Mesenchymal stem cell (in vitro differentiated cells and primary cell): ENCODE results near the gene FOXO6.

ENCODE experiments used
- DNase-seq: peaks from one replicate; pipeline ENCODE4 v3.0.0-alpha.2; 2013
- H2AFZ ChIP-seq: one replicate; pipeline ENCODE4 v1.6.1; 2013; ENCODE audit warnings: low read depth, mild to moderate bottlenecking, control low read depth, inconsistent platforms, low read length, moderate library complexity
- H2AK5ac ChIP-seq: 2 replicates; pipeline ENCODE4 v1.6.1; 2013; ENCODE audit warnings: low read length, moderate library complexity, mild to moderate bottlenecking, inconsistent platforms; ENCODE audit not compliant: severe bottlenecking
- H2BK120ac ChIP-seq: one replicate; pipeline ENCODE4 v1.6.1; 2013; ENCODE audit warnings: low read depth, mild to moderate bottlenecking, inconsistent platforms, low read length, moderate library complexity
- H2BK12ac ChIP-seq, 2 experiments: one replicate each; pipeline ENCODE4 v1.6.1; 2013; ENCODE audit warnings: inconsistent platforms in 2 of 2, low read length in 2 of 2, mild to moderate bottlenecking in 2 of 2, moderate library complexity in 2 of 2, control low read depth in 1 of 2
- H2BK15ac ChIP-seq: one replicate; pipeline ENCODE4 v1.6.1; 2013; ENCODE audit warnings: mild to moderate bottlenecking, low read depth, inconsistent platforms; ENCODE audit not compliant: poor library complexity, severe bottlenecking
- H2BK5ac ChIP-seq: 2 replicates; pipeline ENCODE4 v1.6.1; 2013; ENCODE audit warnings: low read depth, mild to moderate bottlenecking, low read length, control low read depth, inconsistent platforms; ENCODE audit not compliant: poor library complexity, severe bottlenecking
- H3K14ac ChIP-seq, 2 experiments: one replicate each; pipeline ENCODE4 v1.6.1; 2013; ENCODE audit warnings: inconsistent platforms in 2 of 2, low read length in 2 of 2, control low read depth in 1 of 2, mild to moderate bottlenecking in 1 of 2, moderate library complexity in 1 of 2
- H3K18ac ChIP-seq, 2 experiments: one replicate each; pipeline ENCODE4 v1.6.1; 2013; ENCODE audit warnings: inconsistent platforms in 2 of 2, low read length in 2 of 2, control low read depth in 1 of 2, low read depth in 1 of 2, mild to moderate bottlenecking in 1 of 2
- H3K23ac ChIP-seq, 2 experiments: one replicate each; pipeline ENCODE4 v1.6.1; 2013; ENCODE audit warnings: inconsistent platforms in 2 of 2, low read length in 2 of 2, mild to moderate bottlenecking in 2 of 2, moderate library complexity in 2 of 2, control low read depth in 1 of 2
- H3K27ac ChIP-seq: 2 replicates; pipeline ENCODE4 v1.5.1; 2013; ENCODE audit warnings: mild to moderate bottlenecking, moderate library complexity, low read length, control low read depth, inconsistent platforms; ENCODE audit not compliant: poor library complexity, severe bottlenecking
- H3K27me3 ChIP-seq, 2 experiments: 2 replicates each; pipeline versions ENCODE4 v1.6.1 to v1.7.0; 2013; ENCODE audit warnings: low read length in 2 of 2, mild to moderate bottlenecking in 2 of 2, moderate library complexity in 2 of 2, control low read depth in 1 of 2, inconsistent platforms in 1 of 2; ENCODE audit not compliant: control insufficient read depth in 1 of 2, insufficient read depth in 1 of 2
- H3K36me3 ChIP-seq, 2 experiments: 2 replicates each; pipeline versions ENCODE4 v1.6.1 to v1.7.0; 2013; ENCODE audit warnings: low read length in 2 of 2, control low read depth in 1 of 2, inconsistent platforms in 1 of 2, low read depth in 1 of 2, mild to moderate bottlenecking in 1 of 2; ENCODE audit not compliant: insufficient read depth in 2 of 2, control insufficient read depth in 1 of 2
- H3K4ac ChIP-seq, 2 experiments: one replicate each; pipeline ENCODE4 v1.6.1; 2013; ENCODE audit warnings: inconsistent platforms in 2 of 2, low read length in 2 of 2, mild to moderate bottlenecking in 2 of 2, moderate library complexity in 2 of 2, control low read depth in 1 of 2, low read depth in 1 of 2
- H3K4me1 ChIP-seq: 2 replicates; pipeline ENCODE4 v1.6.1; 2013; ENCODE audit warnings: low read depth, low read length, control low read depth; ENCODE audit not compliant: control insufficient read depth, insufficient read depth
- H3K4me2 ChIP-seq: 2 replicates; pipeline ENCODE4 v1.6.1; 2013; ENCODE audit warnings: low read length, mild to moderate bottlenecking, inconsistent platforms; ENCODE audit not compliant: poor library complexity, severe bottlenecking
- H3K4me3 ChIP-seq, 2 experiments: 2 replicates each; pipeline versions ENCODE4 v1.5.1 to v1.7.0; 2013; ENCODE audit warnings: low read length in 2 of 2, mild to moderate bottlenecking in 2 of 2, control low read depth in 1 of 2, low read depth in 1 of 2; ENCODE audit not compliant: insufficient read depth in 1 of 2
- H3K79me1 ChIP-seq: replicated peaks from 2 replicates; pipeline ENCODE4 v1.6.1; 2013; ENCODE audit warnings: mild to moderate bottlenecking, control low read depth, low read length, inconsistent platforms; ENCODE audit not compliant: poor library complexity, severe bottlenecking
- H3K9ac ChIP-seq: 2 replicates; pipeline ENCODE4 v1.7.0; 2013; ENCODE audit warnings: mild to moderate bottlenecking, low read length, moderate library complexity
- H3K9me3 ChIP-seq: 2 replicates; pipeline ENCODE4 v1.7.0; 2013; ENCODE audit warnings: mild to moderate bottlenecking, low read length; ENCODE audit not compliant: control insufficient read depth
- H4K8ac ChIP-seq: one replicate; pipeline ENCODE4 v1.6.1; 2013; ENCODE audit warnings: inconsistent platforms, mild to moderate bottlenecking, low read length, moderate library complexity
- H4K91ac ChIP-seq: one replicate; pipeline ENCODE4 v1.6.1; 2013; ENCODE audit warnings: mild to moderate bottlenecking, low read length, inconsistent platforms
- WGBS: methylation state at CpG from one replicate; pipeline ENCODE4 v1.1.7; 2013; ENCODE audit warnings: mixed read lengths; 5-methylcytosine and 5-hydroxymethylcytosine counted together

FOXO6 gene

GRCh38 chr1:41371630-41372599, 10.7 kb downstream of the FOXO6 start:
- WGBS, result 28% methylated on average over 6 of the region's 7 CpGs
- H3K36me3 ChIP-seq, result no peaks in the 10 kb centered on the region

GRCh38 chr1:41372600-41372993, 11.4 kb downstream of the FOXO6 start:
- Histone ChIP-seq H3K27ac (no peak overlapping the region), H3K4ac (no peak overlapping the region), H4K8ac (no peak overlapping the region), H3K4me1 (peaks cover 13% of the 10 kb centered on the region), H3K27me3 (peaks cover 52 to 77% of the 10 kb centered on the region in 2 experiments), H3K18ac (no peak overlapping the region), H3K4me2 (no peak overlapping the region), H3K36me3 (peaks cover 0 to 4% of the 10 kb centered on the region in 2 experiments), H2BK12ac (no peak overlapping the region), H3K9ac (no peak overlapping the region), H3K79me1 (no peaks in the 10 kb centered on the region), H3K14ac (no peak overlapping the region), H2AK5ac (no peak overlapping the region), H3K4me3 (no peak overlapping the region), H3K23ac (no peak overlapping the region), H2BK5ac (no peak overlapping the region), H2BK15ac (no peak overlapping the region), H4K91ac (no peak overlapping the region), H2BK120ac (no peak overlapping the region), H3K9me3 (no peaks in the 10 kb centered on the region), H2AFZ (no peak overlapping the region)
- 66% methylated on average over 4 of the region's 4 CpGs for WGBS
- no peak for DNase-seq

More at GRCh38 chr1:41371630-41372599, 10.7 kb downstream of the FOXO6 start:
- Histone ChIP-seq H3K4ac (no peak overlapping the region), H3K4me1 (peaks cover 16% of the 10 kb centered on the region), H4K91ac (no peak overlapping the region), H3K4me2 (no peak overlapping the region), H3K23ac (no peak overlapping the region), H3K18ac (peak overlapping the region in 1 of 2 experiments; percentile 37), H3K79me1 (no peaks in the 10 kb centered on the region), H2BK12ac (no peak overlapping the region), H2AFZ (no peak overlapping the region), H3K4me3 (no peak overlapping the region), H3K27ac (no peak overlapping the region), H3K9me3 (no peaks in the 10 kb centered on the region), H2BK15ac (no peak overlapping the region), H3K27me3 (peaks cover 59 to 83% of the 10 kb centered on the region in 2 experiments), H2BK5ac (no peak overlapping the region), H2BK120ac (no peak overlapping the region), H3K14ac (peak overlapping the region in 1 of 2 experiments; percentile 22), H2AK5ac (no peak overlapping the region), H3K9ac (no peak overlapping the region), H4K8ac (no peak overlapping the region)
- DNase-seq, result no peak

GRCh38 chr1:41373373-41373772, 12.1 kb downstream of the FOXO6 start:
- H2BK5ac ChIP-seq, result no peak overlapping the region
- no peak overlapping the region for H2AFZ ChIP-seq
- no peak overlapping the region for H3K4me3 ChIP-seq
- H3K9ac ChIP-seq, result no peak overlapping the region
- peaks cover 0 to 7% of the 10 kb centered on the region in 2 experiments for H3K36me3 ChIP-seq
- no peak overlapping the region for H2BK12ac ChIP-seq
- H3K79me1 ChIP-seq, result no peaks in the 10 kb centered on the region
- H3K4ac ChIP-seq, result no peak overlapping the region
- no peak overlapping the region for H3K18ac ChIP-seq
- 95% methylated on average over 6 of the region's 6 CpGs for WGBS
- no peaks in the 10 kb centered on the region for H3K9me3 ChIP-seq
- no peak overlapping the region for H3K14ac ChIP-seq
- H2BK120ac ChIP-seq, result no peak overlapping the region
- H4K91ac ChIP-seq, result no peak overlapping the region
- H3K4me2 ChIP-seq, result no peak overlapping the region
- no peak overlapping the region for H3K27ac ChIP-seq
- no peak overlapping the region for H2AK5ac ChIP-seq
- H2BK15ac ChIP-seq, result no peak overlapping the region
- no peak for DNase-seq
- peaks cover 44 to 70% of the 10 kb centered on the region in 2 experiments for H3K27me3 ChIP-seq
- H3K4me1 ChIP-seq, result peaks cover 13% of the 10 kb centered on the region
- H3K23ac ChIP-seq, result no peak overlapping the region
- no peak overlapping the region for H4K8ac ChIP-seq

DNA sequence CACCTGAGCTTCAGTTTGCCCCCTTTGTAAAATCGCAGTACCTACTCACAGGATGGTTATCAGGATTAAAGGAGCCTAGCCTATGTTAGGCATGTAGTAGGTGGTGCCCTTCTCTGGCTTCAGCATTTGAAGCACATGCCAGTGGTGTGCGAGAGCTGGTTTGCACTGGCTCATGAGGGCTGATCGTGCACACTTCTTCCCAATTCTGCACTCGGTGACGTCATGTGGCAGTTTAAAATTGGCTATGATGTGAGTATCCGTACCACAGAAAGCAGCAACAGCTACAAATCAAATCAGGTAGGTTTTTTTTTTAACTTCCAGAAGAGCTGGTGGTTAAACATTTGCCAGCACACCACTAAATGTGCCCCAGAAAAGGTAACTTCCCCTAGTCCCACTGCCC, 13.5 kb downstream of the FOXO6 start:
- 82% methylated on average over 6 of the region's 6 CpGs for WGBS
- H3K79me1 ChIP-seq, result no peaks in the 10 kb centered on the region
- no peak overlapping the region for H3K27ac ChIP-seq
- H4K91ac ChIP-seq, result no peak overlapping the region
- no peak overlapping the region for H2AK5ac ChIP-seq
- H3K23ac ChIP-seq, result no peak overlapping the region
- no peaks in the 10 kb centered on the region for H3K9me3 ChIP-seq
- no peak overlapping the region for H3K4me3 ChIP-seq
- H3K36me3 ChIP-seq, result peaks cover 0 to 10% of the 10 kb centered on the region in 2 experiments
- no peak overlapping the region for H2BK120ac ChIP-seq
- no peak overlapping the region for H3K9ac ChIP-seq
- H3K4me2 ChIP-seq, result no peak overlapping the region
- no peak for DNase-seq
- H2AFZ ChIP-seq, result no peak overlapping the region
- H2BK15ac ChIP-seq, result no peak overlapping the region
- peaks cover 31 to 66% of the 10 kb centered on the region in 2 experiments for H3K27me3 ChIP-seq
- no peak overlapping the region for H3K18ac ChIP-seq
- H2BK12ac ChIP-seq, result no peak overlapping the region
- H3K4me1 ChIP-seq, result peaks cover 13% of the 10 kb centered on the region
- H4K8ac ChIP-seq, result no peak overlapping the region
- no peak overlapping the region for H2BK5ac ChIP-seq
- no peak overlapping the region for H3K14ac ChIP-seq
- H3K4ac ChIP-seq, result no peak overlapping the region
